GM18502 (cell line): ENCODE data around the gene TMC6.

ENCODE experiments used
- ATAC-seq: cut with Tn5 transposase; IDR thresholded peaks from one replicate; pipeline ENCODE4 v1.9.1; 2021; ENCODE audit warnings: mild to moderate bottlenecking; ENCODE audit not compliant: unreplicated experiment, poor library complexity

The TMC6 gene

DNA sequence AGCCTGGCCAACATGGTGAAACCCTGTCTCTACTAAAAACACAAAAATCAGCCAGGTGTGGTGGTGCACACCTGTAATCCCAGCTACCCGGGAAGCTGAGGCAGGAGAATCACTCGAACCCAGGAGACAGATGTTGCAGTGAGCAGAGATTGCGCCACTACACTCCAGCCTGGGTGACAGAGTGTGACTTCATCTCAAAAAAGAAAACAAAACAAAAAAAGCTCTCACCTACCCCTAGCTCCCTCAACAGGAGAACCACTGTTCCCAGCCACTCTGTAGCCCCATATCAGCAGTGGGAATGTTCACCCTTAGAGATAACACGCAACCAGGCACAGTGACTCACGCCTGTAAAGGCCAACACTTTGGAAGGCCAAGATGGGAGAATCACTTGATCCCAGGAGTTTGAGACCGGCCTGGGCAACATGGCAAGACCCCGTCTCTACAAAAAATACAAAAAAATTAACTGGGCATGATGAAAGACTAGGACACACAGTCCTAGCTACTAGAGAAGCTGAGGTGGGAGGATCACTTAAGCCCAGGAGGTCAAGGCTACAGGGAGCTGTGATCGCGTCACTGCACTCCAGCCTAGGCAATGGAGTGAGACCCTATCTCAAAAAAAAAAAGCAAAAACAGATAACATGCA lies 7.4 kb upstream of the TMC6 start:
- no peak for ATAC-seq

DNA sequence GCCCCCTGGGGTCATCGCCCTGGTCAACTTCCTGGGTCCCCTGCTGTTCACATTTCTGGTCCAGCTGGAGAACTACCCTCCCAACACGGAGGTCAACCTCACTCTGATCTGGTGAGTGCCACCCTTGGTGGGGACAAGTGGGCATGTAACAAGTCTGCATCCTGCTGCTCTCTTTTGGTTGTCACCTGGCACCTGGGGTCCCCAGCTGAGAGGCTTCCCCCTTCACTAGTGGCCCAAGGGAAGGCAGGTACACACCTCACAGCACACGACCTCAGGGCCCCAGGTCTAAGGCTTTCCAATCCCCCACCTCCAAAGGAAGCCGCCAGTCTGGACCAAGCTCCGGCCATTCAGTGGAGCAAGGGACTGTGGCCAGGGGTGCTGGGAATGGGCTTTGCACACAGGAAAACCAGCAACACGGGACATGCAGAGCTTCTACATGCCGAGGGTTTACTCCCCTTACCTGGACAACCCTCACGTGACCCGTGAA lies 6.4 kb upstream of the TMC6 start:
- no peak for ATAC-seq

DNA sequence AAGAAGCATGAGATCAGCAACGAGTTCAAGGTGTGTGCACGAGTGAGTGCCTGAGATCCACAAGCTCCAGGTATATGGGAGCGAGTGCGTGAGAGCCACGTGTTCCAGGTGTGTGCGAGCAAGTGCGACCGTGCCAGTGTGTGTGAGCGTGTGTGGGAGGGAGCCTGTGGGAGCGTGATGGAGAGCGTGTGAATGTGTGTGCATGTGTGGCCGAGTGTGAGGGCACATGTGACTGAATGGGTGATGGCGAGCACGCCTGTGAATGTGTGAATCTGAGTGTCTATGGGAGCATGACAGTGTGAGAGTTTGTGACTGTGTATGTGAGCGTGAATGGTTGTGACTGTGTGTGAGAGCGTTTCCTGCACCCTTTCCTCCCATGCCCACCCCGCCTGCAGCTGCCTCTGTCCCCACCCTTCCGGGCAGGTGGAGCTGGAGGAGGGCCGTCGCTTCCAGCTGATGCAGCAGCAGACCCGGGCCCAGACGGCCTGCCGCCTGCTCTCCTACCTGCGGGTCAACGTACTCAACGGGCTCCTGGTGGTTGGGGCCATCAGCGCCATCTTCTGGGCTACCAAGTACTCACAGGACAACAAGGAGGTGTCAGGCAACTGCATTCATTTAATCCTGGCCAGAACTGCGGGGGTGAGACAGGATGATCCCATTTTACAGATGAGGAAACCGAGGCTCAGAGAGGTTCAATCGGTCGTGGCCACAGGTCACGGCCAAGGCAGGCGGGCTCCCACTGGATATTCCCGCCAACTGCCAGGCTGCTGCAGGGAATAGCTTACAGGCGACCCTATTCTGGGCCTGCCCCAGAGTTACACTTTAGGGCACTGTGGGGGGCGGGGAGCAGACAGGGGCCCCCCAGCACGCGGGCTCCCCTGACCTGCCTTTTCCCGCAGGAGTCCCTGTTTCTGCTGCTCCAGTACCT lies 5.7 kb upstream of the TMC6 start:
- ATAC-seq, result no peak

GRCh38 chr17:78133179-78133951 lies 4.8 kb upstream of the TMC6 start:
- ATAC-seq, result no peak

- no peak for ATAC-seq
Measured at GRCh38 chr17:78132767-78133178, 4.2 kb upstream of the TMC6 start.

DNA sequence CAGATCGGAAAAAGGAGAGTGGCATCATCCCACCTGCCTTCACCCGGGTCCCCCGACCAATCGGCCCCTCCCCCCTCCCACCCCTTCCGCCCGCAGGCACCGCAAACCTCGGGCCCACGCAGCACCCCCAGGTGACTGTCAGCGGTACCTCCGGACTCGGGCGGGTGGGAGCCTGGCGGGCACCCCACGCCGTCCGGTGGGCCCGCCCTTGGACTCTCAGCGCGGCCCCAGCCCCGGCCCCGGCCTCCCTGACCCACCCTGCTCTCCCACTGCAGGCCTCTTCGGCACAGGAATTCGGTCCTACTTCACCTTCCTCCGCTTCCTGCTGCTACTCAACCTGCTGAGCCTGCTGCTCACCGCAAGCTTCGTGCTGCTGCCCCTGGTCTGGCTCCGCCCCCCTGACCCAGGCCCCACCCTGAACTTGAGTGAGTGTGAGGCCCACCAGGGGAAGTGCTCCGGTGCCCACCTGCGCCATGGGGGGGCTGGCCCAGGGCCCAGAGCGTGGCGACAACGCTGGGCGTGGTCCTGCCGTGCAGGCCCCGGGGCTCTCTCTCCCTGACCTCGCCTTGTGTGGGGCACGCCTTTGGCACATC lies 3.6 kb upstream of the TMC6 start:
- no peak for ATAC-seq

- ATAC-seq, result no peak
Measured at GRCh38 chr17:78131172-78132083, 2.9 kb upstream of the TMC6 start.

- no peak for ATAC-seq
Measured at GRCh38 chr17:78130437-78131101, 2.0 kb upstream of the TMC6 start, which contains the start of gene TMC8. TSS of gene TMC8 (plus strand) at chr17:78130771. CDS start at chr17:78131589, 818 bp downstream.

DNA sequence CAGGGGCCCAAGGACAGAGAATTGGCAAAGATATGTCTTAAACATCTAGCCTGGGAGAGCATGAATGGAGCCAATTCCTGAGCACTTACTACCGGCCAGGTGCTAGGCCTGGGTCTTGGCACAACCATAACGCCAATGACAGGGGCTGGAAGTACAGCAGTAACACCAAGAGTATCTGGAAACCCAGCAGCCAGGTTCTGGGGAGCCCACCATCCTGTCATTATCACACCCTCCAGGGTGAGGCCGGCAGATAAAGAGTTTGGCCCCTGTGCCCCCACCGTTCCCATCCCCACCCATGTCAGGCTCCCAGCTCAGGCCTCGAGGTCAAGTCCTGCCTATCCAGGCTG lies 1.5 kb upstream of the TMC6 start:
- ATAC-seq, result no peak

- no peak for ATAC-seq
Measured at GRCh38 chr17:78129351-78130089, 965 bp upstream of the TMC6 start.

DNA sequence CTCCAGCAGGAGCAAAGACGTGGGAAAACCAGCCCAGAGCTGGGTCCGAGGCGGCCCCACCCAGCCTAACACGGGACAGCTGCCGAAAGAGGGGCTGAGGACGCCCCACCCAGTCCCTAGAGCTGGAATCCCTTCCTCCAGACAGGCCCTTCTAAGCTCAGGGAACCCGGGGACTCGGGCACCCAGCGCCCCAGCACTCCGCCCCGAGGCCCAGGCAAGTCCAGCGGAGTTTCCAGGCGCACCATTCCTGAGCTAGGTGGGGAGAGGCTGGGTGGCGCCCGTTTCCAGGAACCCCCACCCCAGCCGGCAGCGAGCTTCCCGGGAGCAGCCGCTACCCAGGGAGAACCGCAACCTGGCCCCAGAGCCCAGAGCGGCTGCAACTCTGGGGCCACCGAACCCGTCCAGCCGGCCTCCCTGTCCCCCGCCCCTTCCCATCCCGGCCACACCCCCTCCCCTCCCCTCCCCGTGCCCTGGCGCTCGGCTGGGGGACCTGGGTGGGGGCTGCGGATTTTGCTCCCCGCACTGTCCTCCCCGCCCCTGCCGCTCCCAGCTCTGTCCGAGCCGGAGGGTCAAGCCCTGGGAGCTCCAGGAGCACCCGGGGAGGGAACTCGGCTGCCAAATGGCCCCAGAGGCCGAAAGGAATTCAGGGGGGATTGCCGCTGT lies 536 bp downstream of the TMC6 start:
- ATAC-seq, result no peak

GRCh38 chr17:78127239-78127887 lies 1.2 kb downstream of the TMC6 start:
- no peak for ATAC-seq

- no peak for ATAC-seq
Measured at GRCh38 chr17:78126895-78127238, 1.7 kb downstream of the TMC6 start.

GRCh38 chr17:78125976-78126894 lies 2.3 kb downstream of the TMC6 start:
- no peak for ATAC-seq

DNA sequence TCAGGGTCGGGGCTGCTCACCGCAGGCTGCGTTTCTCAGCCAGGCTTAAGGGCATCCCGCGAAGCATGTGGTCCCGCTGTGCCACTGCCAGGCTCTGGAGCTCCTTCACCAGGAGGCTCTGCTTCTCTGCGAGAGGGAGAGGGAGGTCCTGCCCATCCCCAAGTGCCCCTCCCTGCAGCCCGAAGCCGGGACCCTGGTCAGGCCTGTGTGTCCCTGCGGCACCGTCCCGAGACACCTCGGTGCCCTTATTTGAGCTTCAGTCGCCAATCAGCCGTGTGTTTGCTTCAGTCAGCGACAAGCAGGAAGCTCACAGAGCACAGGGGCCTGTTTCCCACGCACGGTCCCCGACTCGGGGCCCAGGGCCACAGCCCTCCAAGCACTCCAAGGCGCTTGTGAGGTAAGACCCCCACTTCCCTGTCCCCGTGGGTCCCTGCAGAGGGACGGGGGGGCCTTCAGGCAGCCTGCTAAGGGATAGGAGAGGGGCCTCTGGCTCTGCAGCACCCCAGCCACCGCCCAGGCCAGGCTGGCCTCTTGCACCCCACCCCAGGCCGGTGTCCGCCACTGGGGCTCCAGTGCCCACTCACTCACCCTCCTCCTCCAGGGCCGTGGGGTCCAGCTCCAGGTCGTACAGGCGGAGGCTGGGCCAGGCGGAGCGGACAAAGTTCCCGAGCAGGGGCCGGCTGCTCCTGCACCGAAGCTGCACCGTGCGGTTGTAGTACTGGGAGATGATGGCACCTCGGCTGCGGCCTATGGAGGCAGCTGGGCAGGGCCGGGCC lies 3.2 kb downstream of the TMC6 start:
- no peak for ATAC-seq

- no peak for ATAC-seq
Measured at GRCh38 chr17:78124836-78125137, 3.8 kb downstream of the TMC6 start.
